ENCODE data around the gene HOXD8.

DNA sequence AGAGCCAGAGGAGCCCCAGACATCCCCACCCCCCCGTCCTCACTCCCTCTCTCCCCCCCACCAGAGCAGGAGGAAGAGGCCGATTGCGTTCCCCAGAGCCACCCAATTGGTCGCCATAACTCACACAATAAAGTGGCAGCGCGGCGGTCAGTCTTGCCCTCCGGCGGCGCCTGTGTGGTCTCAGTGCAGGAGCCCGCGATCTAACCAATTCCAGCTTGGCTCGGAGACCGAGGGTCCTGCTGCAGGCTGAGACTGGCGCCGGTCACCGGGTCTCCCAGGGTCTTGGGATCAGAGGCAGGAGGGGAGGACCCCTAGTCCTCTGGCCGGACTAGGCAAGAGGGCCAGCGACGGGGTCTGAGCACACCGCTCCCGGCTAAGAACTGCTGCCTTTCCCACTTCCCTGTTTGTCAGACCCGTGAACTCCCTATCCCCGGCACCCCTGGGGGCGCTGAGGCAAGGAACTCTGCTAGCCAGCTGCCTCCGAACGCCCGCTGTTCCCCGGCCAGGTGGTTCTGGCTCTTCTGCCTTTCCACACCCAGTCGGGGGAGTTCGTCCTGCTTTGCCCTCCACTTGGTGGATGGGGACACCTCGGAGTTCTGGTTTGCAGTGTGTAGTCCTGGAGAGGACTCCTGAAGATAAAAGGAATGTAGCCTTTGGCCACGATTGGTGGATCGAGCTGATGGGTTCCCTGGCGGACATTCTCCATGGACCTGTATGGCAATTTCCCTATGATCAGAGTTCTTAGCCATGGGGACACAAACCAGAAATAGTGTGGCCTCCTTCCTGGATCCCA, 30.9 kb upstream of the HOXD8 start:
- TF ChIP-seq SIN3A (IDR thresholded peaks at IDR 0.05; ENCODE audit: borderline replicate concordance, insufficient read depth, low read length) (no peak), TAF1 (IDR thresholded peaks at IDR 0.05; ENCODE audit: borderline replicate concordance, insufficient read depth, low read length) (no peak)
